ENCODE measurements around the gene FNDC3B. TPM values are rescaled to one million over a fixed set of nuclear protein-coding genes. Genes with fewer than 3 reads are reported as not detected.

FNDC3B gene
- total RNA-seq, 1 donor from 2014 or later, result 204 TPM

- peak overlapping the region; percentile 61 for H3K27ac Mint-ChIP-seq (ENCODE audit: unreplicated experiment)
- no peak overlapping the region for H3K4me3 Mint-ChIP-seq (ENCODE audit: unreplicated experiment)
- peaks cover 26% of the 10 kb centered on the region for H3K36me3 Mint-ChIP-seq (ENCODE audit: low read depth, unreplicated experiment)
- H3K27me3 Mint-ChIP-seq (ENCODE audit: unreplicated experiment), result no peaks in the 10 kb centered on the region
- peaks cover 42% of the 10 kb centered on the region for H3K4me1 Mint-ChIP-seq (ENCODE audit: unreplicated experiment)
- no peak for TF ChIP-seq CTCF (IDR thresholded peaks at IDR 0.05; ENCODE audit: unreplicated experiment)
- H3K9me3 Mint-ChIP-seq (ENCODE audit: unreplicated experiment), result no peaks in the 10 kb centered on the region
- no peak for DNase-seq (ENCODE audit: low spot score)
These were observed 43.6 kb downstream of the FNDC3B start for GRCh38 chr3:172082820-172083513.

GRCh38 chr3:172083995-172084409 lies 44.6 kb downstream of the FNDC3B start:
- Mint-ChIP-seq H3K27me3 (ENCODE audit: unreplicated experiment) (no peaks in the 10 kb centered on the region), H3K4me1 (ENCODE audit: unreplicated experiment) (peaks cover 38% of the 10 kb centered on the region), H3K4me3 (ENCODE audit: unreplicated experiment) (no peak overlapping the region), H3K36me3 (ENCODE audit: low read depth, unreplicated experiment) (peaks cover 23% of the 10 kb centered on the region), H3K9me3 (ENCODE audit: unreplicated experiment) (no peaks in the 10 kb centered on the region), H3K27ac (ENCODE audit: unreplicated experiment) (no peak overlapping the region)
- DNase-seq (ENCODE audit: low spot score), result no peak
- TF ChIP-seq CTCF (IDR thresholded peaks at IDR 0.05; ENCODE audit: unreplicated experiment), result no peak

- Mint-ChIP-seq H3K9me3 (ENCODE audit: unreplicated experiment) (no peaks in the 10 kb centered on the region), H3K36me3 (ENCODE audit: low read depth, unreplicated experiment) (peaks cover 15% of the 10 kb centered on the region), H3K4me3 (ENCODE audit: unreplicated experiment) (no peak overlapping the region), H3K27me3 (ENCODE audit: unreplicated experiment) (no peaks in the 10 kb centered on the region), H3K27ac (ENCODE audit: unreplicated experiment) (peak overlapping the region; percentile 75), H3K4me1 (ENCODE audit: unreplicated experiment) (peaks cover 37% of the 10 kb centered on the region)
- TF ChIP-seq CTCF (IDR thresholded peaks at IDR 0.05; ENCODE audit: unreplicated experiment), result no peak
- DNase-seq (ENCODE audit: low spot score), result no peak
These were observed 45.6 kb downstream of the FNDC3B start for GRCh38 chr3:172084871-172085556.

GRCh38 chr3:172085557-172085895 lies 46.1 kb downstream of the FNDC3B start:
- peak overlapping the region; percentile 22 for H3K27ac Mint-ChIP-seq (ENCODE audit: unreplicated experiment)
- H3K36me3 Mint-ChIP-seq (ENCODE audit: low read depth, unreplicated experiment), result peaks cover 15% of the 10 kb centered on the region
- H3K9me3 Mint-ChIP-seq (ENCODE audit: unreplicated experiment), result no peaks in the 10 kb centered on the region
- no peaks in the 10 kb centered on the region for H3K27me3 Mint-ChIP-seq (ENCODE audit: unreplicated experiment)
- no peak for DNase-seq (ENCODE audit: low spot score)
- no peak for TF ChIP-seq CTCF (IDR thresholded peaks at IDR 0.05; ENCODE audit: unreplicated experiment)
- no peak overlapping the region for H3K4me3 Mint-ChIP-seq (ENCODE audit: unreplicated experiment)
- H3K4me1 Mint-ChIP-seq (ENCODE audit: unreplicated experiment), result peaks cover 41% of the 10 kb centered on the region

- Mint-ChIP-seq H3K27ac (ENCODE audit: unreplicated experiment) (no peak overlapping the region), H3K36me3 (ENCODE audit: low read depth, unreplicated experiment) (peaks cover 15% of the 10 kb centered on the region), H3K4me1 (ENCODE audit: unreplicated experiment) (peaks cover 41% of the 10 kb centered on the region), H3K27me3 (ENCODE audit: unreplicated experiment) (no peaks in the 10 kb centered on the region), H3K9me3 (ENCODE audit: unreplicated experiment) (no peaks in the 10 kb centered on the region), H3K4me3 (ENCODE audit: unreplicated experiment) (no peak overlapping the region)
- DNase-seq (ENCODE audit: low spot score), result no peak
- TF ChIP-seq CTCF (IDR thresholded peaks at IDR 0.05; ENCODE audit: unreplicated experiment), result no peak
These were observed 46.7 kb downstream of the FNDC3B start for GRCh38 chr3:172086071-172086470.

Data from endothelial cell (in vitro differentiated cells).